Measurements from ENCODE around the gene TRUB1. TPM values are rescaled to one million over a fixed set of nuclear protein-coding genes. Genes with fewer than 3 reads are reported as not detected.

Gene TRUB1
- total and polyA plus RNA-seq, 2 donors (not counting 3 experiments of a cell fraction or from before 2014, with no cell fraction given), result 4.6 to 16.7 TPM

GRCh38 chr10:114990991-114991390 is 53.0 kb downstream of the TRUB1 start:
- ChIA-PET CTCF (no interaction called here), POLR2A (no interaction called here)
- H3K27ac ChIP-seq (ENCODE audit: insufficient read depth, low read depth, low read length), result no peak overlapping the region
- H3K27me3 ChIP-seq (ENCODE audit: control insufficient read depth in 2 of 2, insufficient read depth in 2 of 2, low read length in 2 of 2), result no peaks in the 10 kb centered on the region
- no peak for TF ChIP-seq MAX (IDR thresholded peaks at IDR 0.05; ENCODE audit: insufficient read depth, insufficient read length)
- TF ChIP-seq POLR2A (IDR thresholded peaks at IDR 0.05; ENCODE audit: low read depth, low read length), result no peak
- no peak for TF ChIP-seq MYC (IDR thresholded peaks at IDR 0.05; ENCODE audit: low read depth, low read length)
- TF ChIP-seq GATA2 (IDR thresholded peaks at IDR 0.05; ENCODE audit: insufficient read depth, insufficient read length, low read depth, low read length), result no peak
- TF ChIP-seq FOS (IDR thresholded peaks at IDR 0.05; ENCODE audit: borderline replicate concordance, insufficient read depth, low read length), result no peak
- no peak for TF ChIP-seq JUN (IDR thresholded peaks at IDR 0.05; ENCODE audit: borderline replicate concordance, insufficient read depth, insufficient read length, low read depth)
- TF ChIP-seq EZH2 (IDR thresholded peaks at IDR 0.05; ENCODE audit: borderline replicate concordance, low read depth, low read length, severe bottlenecking), result no peak
- no peak for TF ChIP-seq POLR2AphosphoS5 (IDR thresholded peaks at IDR 0.05; ENCODE audit: insufficient read depth, low read depth, low read length)
- no peak for TF ChIP-seq CTCF (IDR thresholded peaks at IDR 0.05; ENCODE audit: extremely low read depth in 1 of 2, insufficient read depth in 1 of 2, low read depth in 1 of 2, low read length in 2 of 2)
- dilution Hi-C loops (cut with MboI; ENCODE audit: extremely low pct_ligation_motif_present, low sequenced_read_pairs), result no loop called here
- no TSS peak for BruUV-seq (replicated peaks)
- no peaks in the 10 kb centered on the region for H3K79me2 ChIP-seq (ENCODE audit: control insufficient read depth, insufficient read depth, low read length)
- no peak overlapping the region for H3K4me3 ChIP-seq (replicated peaks in 1 of 3; ENCODE audit: insufficient read depth in 1 of 3, low read depth in 1 of 3, low read length in 3 of 3)
- intact Hi-C loops (cut with micrococcal nuclease), result no loop called here
- no peaks in the 10 kb centered on the region for H3K4me1 ChIP-seq (ENCODE audit: control insufficient read depth, extremely low read depth, insufficient read depth, low read length)
- DNase-seq (ENCODE audit: low read depth, low spot score) (no peak), FAIRE-seq (no peak)
- no peaks in the 10 kb centered on the region for H4K20me1 ChIP-seq (replicated peaks; ENCODE audit: control insufficient read depth, extremely low read depth, insufficient read depth, low read length)
- no peaks in the 10 kb centered on the region for H3K36me3 ChIP-seq (ENCODE audit: control insufficient read depth in 2 of 2, extremely low read depth in 1 of 2, insufficient read depth in 2 of 2, low read length in 2 of 2)
- H3K9me1 ChIP-seq (replicated peaks; ENCODE audit: control insufficient read depth, extremely low read depth, insufficient read depth, low read length), result no peaks in the 10 kb centered on the region
- H3K9ac ChIP-seq (replicated peaks; ENCODE audit: extremely low read depth, insufficient read depth, low read length), result no peak overlapping the region
- H3K4me2 ChIP-seq (ENCODE audit: insufficient read depth, low read length), result no peak overlapping the region
- no peak overlapping the region for H2AFZ ChIP-seq (ENCODE audit: low read depth, low read length)
- no peaks in the 10 kb centered on the region for H3K9me3 ChIP-seq (replicated peaks; ENCODE audit: control insufficient read depth, insufficient read depth, low read length)
